ENCODE results near the gene JAKMIP2. TPM values are rescaled to one million over a fixed set of nuclear protein-coding genes. Genes with fewer than 3 reads are reported as not detected.

Gene JAKMIP2
- total and polyA plus RNA-seq, 4 donors: 0.93 to 3.8 (median 2.1) TPM

DNA sequence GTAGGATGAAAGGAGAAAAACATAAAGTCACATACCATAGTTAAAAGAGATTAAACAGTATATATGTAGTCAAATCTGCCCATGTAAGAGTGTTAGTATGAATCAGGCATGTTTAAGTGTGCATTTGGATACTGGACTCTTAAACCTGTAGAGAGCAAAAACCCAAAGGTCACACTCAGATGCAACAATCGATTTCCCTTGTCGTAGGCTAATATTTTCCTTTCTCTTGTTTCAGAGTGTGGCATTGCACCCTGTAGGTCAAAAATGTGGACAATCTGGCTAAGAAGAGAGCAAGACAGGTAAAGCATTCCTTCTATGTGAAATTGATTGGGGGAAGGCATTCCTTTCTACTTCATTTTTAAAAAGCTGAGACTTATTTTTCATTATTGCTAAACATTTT is 8.9 kb downstream of the JAKMIP2 start:
- DNase-seq (no peak), ATAC-seq (ENCODE audit: insufficient read depth, low FRiP score) (no peak)
- no peak overlapping the region for H3K9ac ChIP-seq (ENCODE audit: insufficient read depth in 1 of 2, low read length in 2 of 2)
- no peaks in the 10 kb centered on the region for H3K27me3 ChIP-seq (ENCODE audit: control insufficient read depth in 3 of 3, insufficient read depth in 3 of 3, low read length in 2 of 3)
- WGBS, 2 donors: 84 to 95% methylated on average over 2 of the region's 2 CpGs
- H3K4me3 ChIP-seq: no peak overlapping the region
- TF ChIP-seq, protein P1, sequence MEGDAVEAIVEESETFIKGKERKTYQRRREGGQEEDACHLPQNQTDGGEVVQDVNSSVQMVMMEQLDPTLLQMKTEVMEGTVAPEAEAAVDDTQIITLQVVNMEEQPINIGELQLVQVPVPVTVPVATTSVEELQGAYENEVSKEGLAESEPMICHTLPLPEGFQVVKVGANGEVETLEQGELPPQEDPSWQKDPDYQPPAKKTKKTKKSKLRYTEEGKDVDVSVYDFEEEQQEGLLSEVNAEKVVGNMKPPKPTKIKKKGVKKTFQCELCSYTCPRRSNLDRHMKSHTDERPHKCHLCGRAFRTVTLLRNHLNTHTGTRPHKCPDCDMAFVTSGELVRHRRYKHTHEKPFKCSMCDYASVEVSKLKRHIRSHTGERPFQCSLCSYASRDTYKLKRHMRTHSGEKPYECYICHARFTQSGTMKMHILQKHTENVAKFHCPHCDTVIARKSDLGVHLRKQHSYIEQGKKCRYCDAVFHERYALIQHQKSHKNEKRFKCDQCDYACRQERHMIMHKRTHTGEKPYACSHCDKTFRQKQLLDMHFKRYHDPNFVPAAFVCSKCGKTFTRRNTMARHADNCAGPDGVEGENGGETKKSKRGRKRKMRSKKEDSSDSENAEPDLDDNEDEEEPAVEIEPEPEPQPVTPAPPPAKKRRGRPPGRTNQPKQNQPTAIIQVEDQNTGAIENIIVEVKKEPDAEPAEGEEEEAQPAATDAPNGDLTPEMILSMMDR (IDR thresholded peaks at IDR 0.05; ENCODE audit: control extremely low read depth, extremely low read depth): no peak
- H3K9me3 ChIP-seq (ENCODE audit: control insufficient read depth in 4 of 4, insufficient read depth in 3 of 4, low read length in 3 of 4): no peaks in the 10 kb centered on the region
- peaks cover 0 to 5% (median 0%) of the 10 kb centered on the region in 5 donors for H3K4me1 ChIP-seq (ENCODE audit: control insufficient read depth in 5 of 5, insufficient read depth in 5 of 5, low read length in 5 of 5)
- no peaks in the 10 kb centered on the region for H3K36me3 ChIP-seq (ENCODE audit: control insufficient read depth in 4 of 4, insufficient read depth in 4 of 4, low read length in 4 of 4)
- no peak overlapping the region for H3K27ac ChIP-seq (ENCODE audit: low read depth in 1 of 2, low read length in 1 of 2)

DNA sequence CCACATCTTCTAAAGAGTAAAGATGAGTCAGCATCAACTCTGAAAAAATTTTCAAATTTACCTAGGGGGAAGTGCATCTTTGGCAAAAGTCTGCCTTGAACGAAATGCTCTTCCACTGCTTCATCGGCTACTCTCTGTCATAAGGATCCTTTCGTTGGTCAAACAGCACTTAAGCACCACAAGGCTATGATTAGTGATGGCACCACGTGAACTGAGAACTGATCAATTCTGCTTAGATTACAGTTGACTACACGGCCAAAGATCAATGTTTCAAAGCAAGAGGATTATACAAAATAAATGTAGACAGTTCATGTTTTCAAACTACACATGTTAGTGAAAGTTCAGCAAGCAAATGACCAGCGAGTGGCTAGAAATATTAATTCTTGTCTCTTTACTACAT is 9.4 kb downstream of the JAKMIP2 start:
- H3K36me3 ChIP-seq (ENCODE audit: control insufficient read depth in 4 of 4, insufficient read depth in 4 of 4, low read length in 4 of 4): no peaks in the 10 kb centered on the region
- H3K4me3 ChIP-seq: no peak overlapping the region
- no peaks in the 10 kb centered on the region for H3K9me3 ChIP-seq (ENCODE audit: control insufficient read depth in 4 of 4, insufficient read depth in 3 of 4, low read length in 3 of 4)
- TF ChIP-seq, protein P1 (IDR thresholded peaks at IDR 0.05; ENCODE audit: control extremely low read depth, extremely low read depth): no peak
- DNase-seq (no peak), ATAC-seq (ENCODE audit: insufficient read depth, low FRiP score) (no peak)
- no peak overlapping the region for H3K9ac ChIP-seq (ENCODE audit: insufficient read depth in 1 of 2, low read length in 2 of 2)
- H3K27me3 ChIP-seq (ENCODE audit: control insufficient read depth in 3 of 3, insufficient read depth in 3 of 3, low read length in 2 of 3): no peaks in the 10 kb centered on the region
- 89 to 90% methylated on average over 6 of the region's 6 CpGs for WGBS, 2 donors
- H3K27ac ChIP-seq (ENCODE audit: low read depth in 1 of 2, low read length in 1 of 2): no peak overlapping the region
- H3K4me1 ChIP-seq (ENCODE audit: control insufficient read depth in 5 of 5, insufficient read depth in 5 of 5, low read length in 5 of 5): peaks cover 0 to 4% (median 0%) of the 10 kb centered on the region in 5 donors

DNA sequence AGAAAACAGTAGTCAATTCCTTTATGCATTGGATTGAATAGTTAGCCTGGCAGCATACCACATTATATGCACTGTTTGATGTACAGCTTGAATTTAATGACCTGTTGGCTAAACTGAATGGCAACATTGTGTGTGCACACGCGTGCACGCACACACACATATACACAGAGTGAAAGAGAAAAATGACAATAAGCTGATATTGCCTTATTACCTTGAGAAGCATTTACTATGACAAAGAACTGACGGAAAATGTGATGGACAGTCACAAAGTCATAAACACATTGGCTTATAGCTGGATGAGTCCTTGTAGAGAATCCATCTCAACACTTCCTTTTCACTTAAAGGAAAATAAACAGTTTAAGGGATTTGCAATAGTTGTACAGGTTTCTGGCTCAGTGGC is 15.5 kb downstream of the JAKMIP2 start:
- H3K9ac ChIP-seq (ENCODE audit: insufficient read depth in 1 of 2, low read length in 2 of 2): no peak overlapping the region
- no peak overlapping the region for H3K4me3 ChIP-seq
- no peaks in the 10 kb centered on the region for H3K36me3 ChIP-seq (ENCODE audit: control insufficient read depth in 4 of 4, insufficient read depth in 4 of 4, low read length in 4 of 4)
- H3K9me3 ChIP-seq (ENCODE audit: control insufficient read depth in 4 of 4, insufficient read depth in 3 of 4, low read length in 3 of 4): no peaks in the 10 kb centered on the region
- WGBS, 2 donors: 80 to 94% methylated on average over 4 of the region's 4 CpGs
- ATAC-seq (ENCODE audit: insufficient read depth, low FRiP score) (no peak), DNase-seq (no peak)
- TF ChIP-seq, protein P1 (IDR thresholded peaks at IDR 0.05; ENCODE audit: control extremely low read depth, extremely low read depth): no peak
- H3K27me3 ChIP-seq (ENCODE audit: control insufficient read depth in 3 of 3, insufficient read depth in 3 of 3, low read length in 2 of 3): no peaks in the 10 kb centered on the region
- peak overlapping the region in 1 of 2 donors; percentile 22 for H3K27ac ChIP-seq (ENCODE audit: low read depth in 1 of 2, low read length in 1 of 2)
- peaks cover 0 to 4% (median 0%) of the 10 kb centered on the region in 5 donors for H3K4me1 ChIP-seq (ENCODE audit: control insufficient read depth in 5 of 5, insufficient read depth in 5 of 5, low read length in 5 of 5)

Measured in lung (tissue), 12 donors.